Panc1 (cell line): ENCODE results near the gene SLC25A46. TPM values are rescaled to one million over a fixed set of nuclear protein-coding genes. Genes with fewer than 3 reads are reported as not detected.
A peak's percentile ranks its signal among the peaks of the same experiment; 100 is the strongest.
"Not testable (repeated sequence)": the region's sequence is repeated elsewhere in the genome, so short reads cannot be mapped to it uniquely, and the experiment has no call there.

Source experiments
- ATAC-seq: fragments of 200-7000 bp; cut with Tn5 transposase; 2 replicates; pipeline ENCODE4 v1.9.1; 2020; ENCODE audit warnings: mild to moderate bottlenecking, moderate library complexity
- BruUV-seq: library from RNA; stranded (reverse); fragments of 400-500 nt; replicated peaks from 2 replicates; lab custom pipeline; 2021; lab: Mats Ljungman, UMichigan
- CTCF ChIA-PET: fragments of 300-600 bp; sonication (Branson Sonifier 250); formaldehyde crosslinking; loops from one replicate; lab custom pipeline; 2022; ENCODE audit warnings: antibody characterized with exemption; lab: Charles Lee
- POLR2A ChIA-PET: fragments of 300-600 bp; sonication (Branson Sonifier 250); formaldehyde crosslinking; loops from one replicate; lab custom pipeline; 2022; ENCODE audit warnings: antibody characterized with exemption; lab: Charles Lee
- DNase-seq: peaks from one replicate; pipeline ENCODE4 v3.0.0-alpha.2; 2010; ENCODE audit warnings: low read depth, low spot score
- H3K27ac ChIP-seq: 2 replicates; pipeline ENCODE4 v1.5.1; 2011; ENCODE audit warnings: mild to moderate bottlenecking, low read length, inconsistent platforms
- H3K27me3 ChIP-seq: fragments of 200-500 bp; sonication (Bioruptor generic); 2 replicates; pipeline ENCODE4 v1.6.0; 2014; ENCODE audit warnings: low read length, inconsistent platforms; ENCODE audit not compliant: control insufficient read depth, insufficient read depth
- H3K36me3 ChIP-seq: fragments of 200-500 bp; sonication (Bioruptor generic); 2 replicates; pipeline ENCODE4 v1.5.1; 2014; ENCODE audit warnings: inconsistent platforms, mild to moderate bottlenecking, low read length, moderate library complexity; ENCODE audit not compliant: control insufficient read depth, insufficient read depth
- H3K4me1 ChIP-seq: 2 replicates; pipeline ENCODE4 v1.5.1; 2011; ENCODE audit warnings: inconsistent platforms, mild to moderate bottlenecking, low read length, moderate library complexity; ENCODE audit not compliant: control insufficient read depth, insufficient read depth
- H3K4me3 ChIP-seq, 2 experiments: 2 replicates each; pipeline ENCODE4 v1.5.1; 2011 to 2012; ENCODE audit warnings: low read depth in 2 of 2, low read length in 2 of 2, mild to moderate bottlenecking in 2 of 2, inconsistent platforms in 1 of 2, moderate library complexity in 1 of 2
- H3K9me3 ChIP-seq: fragments of 200-500 bp; sonication (Bioruptor generic); 2 replicates; pipeline ENCODE4 v1.5.1; 2014; ENCODE audit warnings: low read depth, mild to moderate bottlenecking, inconsistent platforms, low read length, moderate library complexity; ENCODE audit not compliant: control insufficient read depth, insufficient read depth
- CTCF ChIP-seq: fragments of 450-650 bp; IDR thresholded peaks from 2 replicates; pipeline ENCODE4 v1.5.1; 2017; ENCODE audit warnings: mild to moderate bottlenecking
- POLR2AphosphoS5 ChIP-seq: IDR thresholded peaks from 2 replicates; pipeline ENCODE4 v1.6.1; 2012; ENCODE audit warnings: mild to moderate bottlenecking, low read depth, low read length, moderate library complexity
- SIN3A ChIP-seq: IDR thresholded peaks from 2 replicates; pipeline ENCODE4 v1.6.1; 2012; ENCODE audit warnings: low read depth, mild to moderate bottlenecking, low read length, moderate library complexity, borderline replicate concordance; ENCODE audit not compliant: insufficient read depth
- TCF7L2 ChIP-seq: IDR thresholded peaks from 2 replicates; pipeline ENCODE4 v1.6.1; 2011; ENCODE audit warnings: mild to moderate bottlenecking, low read depth, low read length, inconsistent platforms
- in situ Hi-C: cut with HindIII; loops from 2 replicates; pipeline ENCODE4 v1.10.0; 2016; ENCODE audit warnings: low sequenced_read_pairs, low pct_unique_long_range_greater_than_20kb
- intact Hi-C: fragments of 100-400 bp; cut with micrococcal nuclease; formaldehyde crosslinking; loops from one replicate; pipeline ENCODE4 v1.10.0; 2022; ENCODE audit not compliant: unreplicated experiment
- total RNA-seq: library from RNA; stranded (reverse); gene quantifications from one replicate; pipeline ENCODE4 v1.2.1, GENCODE V29; 2021; ENCODE audit not compliant: unreplicated experiment
- TF ChIP-seq, protein P1 (sequence below), 2 experiments: IDR thresholded peaks; 2 replicates each; pipeline ENCODE4 v1.6.1; 2011 to 2012; ENCODE audit warnings: low read depth in 2 of 2, control low read depth in 1 of 2, low read length in 1 of 2, mild to moderate bottlenecking in 1 of 2, moderate library complexity in 1 of 2; ENCODE audit not compliant: insufficient read depth in 1 of 2

Gene SLC25A46
- total RNA-seq, 1 experiment from 2014 or later: 34.5 TPM

GRCh38 chr5:110785356-110785755 lies 46.5 kb downstream of the SLC25A46 start:
- no peak overlapping the region for H3K27ac ChIP-seq

GRCh38 chr5:110788006-110788405 lies 49.2 kb downstream of the SLC25A46 start:
- ATAC-seq, H3K27ac ChIP-seq, CTCF ChIA-PET, H3K4me3 ChIP-seq, H3K4me1 ChIP-seq, BruUV-seq, DNase-seq, POLR2A ChIA-PET, H3K36me3 ChIP-seq, H3K27me3 ChIP-seq, intact Hi-C loops, in situ Hi-C loops, H3K9me3 ChIP-seq: not testable (repeated sequence)

More at GRCh38 chr5:110785356-110785755, 46.5 kb downstream of the SLC25A46 start:
- BruUV-seq: no TSS peak
- TF ChIP-seq SIN3A (no peak), CTCF (no peak), POLR2AphosphoS5 (no peak), TCF7L2 (no peak)
- TF ChIP-seq, protein P1, sequence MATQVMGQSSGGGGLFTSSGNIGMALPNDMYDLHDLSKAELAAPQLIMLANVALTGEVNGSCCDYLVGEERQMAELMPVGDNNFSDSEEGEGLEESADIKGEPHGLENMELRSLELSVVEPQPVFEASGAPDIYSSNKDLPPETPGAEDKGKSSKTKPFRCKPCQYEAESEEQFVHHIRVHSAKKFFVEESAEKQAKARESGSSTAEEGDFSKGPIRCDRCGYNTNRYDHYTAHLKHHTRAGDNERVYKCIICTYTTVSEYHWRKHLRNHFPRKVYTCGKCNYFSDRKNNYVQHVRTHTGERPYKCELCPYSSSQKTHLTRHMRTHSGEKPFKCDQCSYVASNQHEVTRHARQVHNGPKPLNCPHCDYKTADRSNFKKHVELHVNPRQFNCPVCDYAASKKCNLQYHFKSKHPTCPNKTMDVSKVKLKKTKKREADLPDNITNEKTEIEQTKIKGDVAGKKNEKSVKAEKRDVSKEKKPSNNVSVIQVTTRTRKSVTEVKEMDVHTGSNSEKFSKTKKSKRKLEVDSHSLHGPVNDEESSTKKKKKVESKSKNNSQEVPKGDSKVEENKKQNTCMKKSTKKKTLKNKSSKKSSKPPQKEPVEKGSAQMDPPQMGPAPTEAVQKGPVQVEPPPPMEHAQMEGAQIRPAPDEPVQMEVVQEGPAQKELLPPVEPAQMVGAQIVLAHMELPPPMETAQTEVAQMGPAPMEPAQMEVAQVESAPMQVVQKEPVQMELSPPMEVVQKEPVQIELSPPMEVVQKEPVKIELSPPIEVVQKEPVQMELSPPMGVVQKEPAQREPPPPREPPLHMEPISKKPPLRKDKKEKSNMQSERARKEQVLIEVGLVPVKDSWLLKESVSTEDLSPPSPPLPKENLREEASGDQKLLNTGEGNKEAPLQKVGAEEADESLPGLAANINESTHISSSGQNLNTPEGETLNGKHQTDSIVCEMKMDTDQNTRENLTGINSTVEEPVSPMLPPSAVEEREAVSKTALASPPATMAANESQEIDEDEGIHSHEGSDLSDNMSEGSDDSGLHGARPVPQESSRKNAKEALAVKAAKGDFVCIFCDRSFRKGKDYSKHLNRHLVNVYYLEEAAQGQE (IDR thresholded peaks at IDR 0.05; ENCODE audit: insufficient read depth in 1 of 2, low read depth in 2 of 2, low read length in 1 of 2): no peak
- in situ Hi-C loops: no loop called here
- H3K27me3 ChIP-seq: no peaks in the 10 kb centered on the region
- ChIA-PET POLR2A (no interaction called here), CTCF (no interaction called here)
- no peaks in the 10 kb centered on the region for H3K4me1 ChIP-seq
- no peaks in the 10 kb centered on the region for H3K9me3 ChIP-seq
- H3K36me3 ChIP-seq: no peaks in the 10 kb centered on the region
- intact Hi-C loops: no loop called here
- no peak for DNase-seq
- no peak overlapping the region for H3K4me3 ChIP-seq
- no peak for ATAC-seq

- intact Hi-C loops: no loop called here
- ChIA-PET CTCF (no interaction called here), POLR2A (no interaction called here)
- BruUV-seq: no TSS peak
- no peak for DNase-seq
- TF ChIP-seq POLR2AphosphoS5 (no peak), SIN3A (no peak), TCF7L2 (no peak), CTCF (peak; percentile 10; the same call in 1 of the 2 replicates)
- H3K36me3 ChIP-seq: no peaks in the 10 kb centered on the region
- no peaks in the 10 kb centered on the region for H3K9me3 ChIP-seq
- H3K4me1 ChIP-seq: no peaks in the 10 kb centered on the region
- H3K27me3 ChIP-seq: no peaks in the 10 kb centered on the region
- ATAC-seq: no peak
- in situ Hi-C loops: no loop called here
- H3K27ac ChIP-seq: no peak overlapping the region
- H3K4me3 ChIP-seq: no peak overlapping the region
Measured at GRCh38 chr5:110790673-110791072, 51.9 kb downstream of the SLC25A46 start.
